NCI-H2081 treated with DMSO at 0.1 percent for 48 hours (cell line): ENCODE measurements around the gene FGD4.

Experiments used
- DNase-seq: peaks from one replicate; lab custom pipeline; 2025; lab: John Stamatoyannopoulos, UW

FGD4 gene

GRCh38 chr12:32566663-32567295 is 167.4 kb downstream of the FGD4 start:
- DNase-seq: no peak

- no peak for DNase-seq
These were observed 167.9 kb downstream of the FGD4 start for GRCh38 chr12:32567296-32567674.

GRCh38 chr12:32568228-32568627 is 168.9 kb downstream of the FGD4 start:
- peak; percentile 16 for DNase-seq

- no peak for DNase-seq
These were observed 169.9 kb downstream of the FGD4 start for GRCh38 chr12:32569259-32569658.

GRCh38 chr12:32574585-32574984 is 175.2 kb downstream of the FGD4 start:
- DNase-seq: no peak

GRCh38 chr12:32577328-32577727 is 178.0 kb downstream of the FGD4 start:
- no peak for DNase-seq

- no peak for DNase-seq
These were observed 184.2 kb downstream of the FGD4 start for GRCh38 chr12:32583534-32583933.

GRCh38 chr12:32585680-32586079 is 186.3 kb downstream of the FGD4 start:
- no peak for DNase-seq

GRCh38 chr12:32586390-32586789 is 187.0 kb downstream of the FGD4 start:
- DNase-seq: no peak

- DNase-seq: no peak
These were observed 188.5 kb downstream of the FGD4 start for GRCh38 chr12:32587581-32588495.

- no peak for DNase-seq
These were observed 189.2 kb downstream of the FGD4 start for GRCh38 chr12:32588604-32589003.

- DNase-seq: no peak
These were observed 190.0 kb downstream of the FGD4 start for GRCh38 chr12:32589165-32589865.

GRCh38 chr12:32595251-32595650 is 195.9 kb downstream of the FGD4 start:
- no peak for DNase-seq

GRCh38 chr12:32596030-32596429 is 196.7 kb downstream of the FGD4 start:
- no peak for DNase-seq

- no peak for DNase-seq
These were observed 199.3 kb downstream of the FGD4 start for GRCh38 chr12:32598688-32599087.

GRCh38 chr12:32600681-32601080 is 201.3 kb downstream of the FGD4 start:
- no peak for DNase-seq

GRCh38 chr12:32603071-32603470 is 203.7 kb downstream of the FGD4 start:
- no peak for DNase-seq

GRCh38 chr12:32603858-32604257 is 204.5 kb downstream of the FGD4 start:
- no peak for DNase-seq

GRCh38 chr12:32604565-32604964 is 205.2 kb downstream of the FGD4 start:
- no peak for DNase-seq

GRCh38 chr12:32605326-32606095 is 206.2 kb downstream of the FGD4 start:
- DNase-seq: no peak

- DNase-seq: no peak
These were observed 207.1 kb downstream of the FGD4 start for GRCh38 chr12:32606443-32606842.

- DNase-seq: no peak
These were observed 210.6 kb downstream of the FGD4 start for GRCh38 chr12:32609966-32610365.
